Activated CD8-positive, alpha-beta memory T cell treated with anti-CD3 and anti-CD28 coated beads for 1 hour (primary cell): ENCODE measurements around the gene TMSB10.
"Not testable (repeated sequence)": the region's sequence is repeated elsewhere in the genome, so short reads cannot be mapped to it uniquely, and the experiment has no call there.

ENCODE experiments used
- DNase-seq, 2 donors: peaks; one replicate each; pipeline ENCODE4 v3.0.0-alpha.2; 2020; ENCODE audit warnings: low read depth in 1 of 2; ENCODE audit errors: extremely low read depth in 1 of 2

The TMSB10 gene

GRCh38 chr2:84905181-84906107 is at the start of gene TMSB10:
TMSB10 (plus strand) TSS chr2:84905656.
- peak; percentile 83 to 87 for DNase-seq

DNA sequence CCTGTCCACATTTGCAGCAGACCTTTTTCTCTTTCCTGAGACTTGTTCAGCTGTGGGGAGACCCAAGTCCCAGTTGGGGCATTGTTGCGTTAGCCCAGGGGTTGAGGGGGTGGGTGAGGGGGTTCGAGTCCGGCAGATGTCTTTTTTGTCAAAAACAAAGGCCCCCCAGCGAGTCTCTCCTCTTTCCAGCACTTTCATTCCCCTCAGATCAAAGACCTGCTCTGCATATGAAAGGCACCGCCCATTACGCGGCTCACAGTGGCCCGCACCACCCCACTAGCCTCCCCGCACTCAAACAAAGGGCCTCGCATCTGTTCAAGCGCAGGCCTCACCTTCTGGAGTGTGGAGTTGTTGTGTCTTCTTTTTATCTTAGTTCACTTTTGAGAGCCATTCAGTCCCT is 49.7 kb upstream of the TMSB10 start:
- DNase-seq, result no peak

DNA sequence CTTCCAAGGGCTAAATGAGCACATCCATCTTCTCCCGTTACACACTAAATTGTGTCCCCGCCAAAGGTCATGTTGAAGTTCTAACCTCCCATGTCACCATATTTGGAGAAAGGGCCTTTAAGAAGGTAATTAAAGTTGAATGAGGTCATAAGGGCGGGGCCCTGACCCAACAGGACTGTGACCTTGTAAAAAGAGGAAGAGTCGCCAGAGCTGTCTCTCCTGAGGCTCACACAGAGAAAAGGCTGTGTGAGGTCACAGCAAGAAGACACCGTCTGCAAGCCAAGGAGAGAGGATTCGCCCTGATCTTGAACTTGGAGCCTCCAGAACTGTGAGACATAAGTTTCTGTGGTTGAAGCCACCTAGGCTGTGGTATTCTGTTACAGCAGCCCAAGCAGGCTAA is 48.7 kb upstream of the TMSB10 start:
- no peak for DNase-seq

- no peak for DNase-seq
Measured at GRCh38 chr2:84857566-84857965, 47.9 kb upstream of the TMSB10 start.

DNA sequence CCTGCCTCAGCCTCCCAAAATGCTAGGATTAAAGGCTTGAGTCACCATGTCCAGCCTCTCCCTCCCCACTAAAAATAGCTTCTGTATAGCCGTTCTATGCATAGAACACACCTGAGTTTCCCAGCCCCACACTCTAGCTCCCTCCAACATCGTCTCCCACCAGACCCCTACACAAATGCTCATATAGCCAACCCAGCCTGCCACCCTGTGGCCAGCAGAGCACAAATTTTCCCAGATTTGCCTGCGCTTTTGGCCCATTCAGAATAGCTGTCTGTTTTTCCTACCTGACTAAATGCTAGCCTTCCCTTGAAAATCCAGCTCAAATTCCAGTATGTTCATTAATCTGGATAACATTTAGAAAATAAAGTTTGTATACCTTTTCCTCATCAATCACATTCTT is 47.3 kb upstream of the TMSB10 start:
- DNase-seq, result no peak

DNA sequence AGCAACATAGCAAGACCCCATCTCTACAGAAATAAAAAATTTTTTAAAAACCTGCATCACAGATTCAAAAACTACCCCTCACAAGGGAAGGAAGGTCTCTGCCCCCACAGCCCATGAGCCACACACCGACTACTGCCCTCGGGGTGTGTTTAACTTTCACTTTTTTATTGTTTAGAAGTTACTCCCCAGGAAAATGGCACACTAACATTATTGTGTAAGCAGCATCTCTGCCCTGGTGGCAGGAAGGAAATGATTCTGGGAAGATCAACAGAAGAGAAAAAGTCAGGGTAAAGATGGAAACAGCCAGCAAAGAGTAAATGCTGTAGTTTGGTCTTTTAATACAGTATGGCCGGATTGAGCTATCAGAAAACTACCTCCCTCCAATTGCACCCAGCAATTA is 46.5 kb upstream of the TMSB10 start:
- no peak for DNase-seq

GRCh38 chr2:84861539-84861938 is 43.9 kb upstream of the TMSB10 start:
- no peak for DNase-seq

GRCh38 chr2:84862006-84862405 is 43.5 kb upstream of the TMSB10 start:
- DNase-seq, result no peak

DNA sequence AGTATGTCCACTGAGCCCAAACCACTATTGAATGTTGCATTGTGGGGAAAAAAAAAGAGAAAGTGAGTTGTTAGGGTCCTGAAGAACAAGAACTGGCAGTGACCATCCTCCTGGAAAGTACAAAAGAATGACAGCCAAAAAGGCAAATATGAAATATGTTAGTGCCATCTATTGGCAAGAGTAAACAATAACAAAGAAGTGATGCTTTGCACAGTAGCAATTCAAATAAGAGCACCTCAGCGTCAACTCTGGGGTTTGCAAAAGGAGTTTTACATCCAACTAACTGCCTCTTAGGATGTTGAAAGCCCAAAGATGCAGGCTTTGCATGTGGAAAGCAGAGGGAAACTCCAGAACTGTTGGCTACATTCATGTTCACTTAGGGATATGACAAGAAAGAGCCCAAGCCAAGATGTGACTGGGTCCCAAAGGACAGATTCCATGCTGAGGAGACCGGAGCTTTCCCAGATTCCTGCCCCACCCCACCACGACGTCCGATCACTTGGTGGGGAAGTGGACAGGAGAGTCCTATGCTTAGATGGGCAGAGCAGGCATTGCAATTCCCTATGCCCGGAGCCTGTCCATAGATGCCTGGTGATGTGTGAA is 40.2 kb upstream of the TMSB10 start:
- DNase-seq, result no peak

DNA sequence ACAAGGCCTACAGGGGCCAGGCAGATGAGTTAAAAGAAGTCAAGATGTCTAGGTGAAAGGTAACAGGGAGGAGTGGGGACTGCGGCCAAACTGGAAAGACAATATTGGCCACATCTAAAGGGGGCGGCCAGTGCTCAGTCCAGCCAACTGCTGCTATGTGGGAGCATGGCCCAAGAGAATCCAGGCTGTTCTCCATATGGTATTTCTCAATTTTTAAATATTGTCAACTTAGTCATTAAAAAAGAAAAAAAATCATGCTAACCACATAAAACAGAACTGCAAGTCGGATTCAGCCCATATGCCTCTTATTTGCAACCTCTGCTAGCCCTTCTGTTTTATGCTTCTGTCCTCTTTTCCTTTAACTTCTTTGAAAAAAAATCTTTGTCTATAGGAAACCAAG is 39.3 kb upstream of the TMSB10 start:
- DNase-seq, result no peak

DNA sequence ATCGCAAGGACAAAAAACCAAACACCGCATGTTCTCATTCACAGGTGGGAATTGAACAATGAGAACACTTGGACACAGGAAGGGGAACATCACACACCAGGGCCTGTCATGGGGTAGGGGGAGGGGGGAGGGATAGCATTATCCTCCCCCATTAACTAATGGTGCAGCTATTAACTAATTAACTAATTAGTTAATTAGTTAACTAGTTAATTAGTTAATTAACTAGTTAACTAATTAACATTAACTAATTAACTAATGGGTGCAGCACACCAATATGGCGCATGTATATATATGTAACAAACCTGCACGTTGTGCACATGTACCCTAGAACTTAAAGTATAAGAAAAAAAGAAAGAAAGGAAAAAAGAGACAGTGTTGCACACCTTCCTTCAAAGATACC is 37.1 kb upstream of the TMSB10 start:
- DNase-seq, result not testable (repeated sequence)

GRCh38 chr2:84870306-84870705 is 35.1 kb upstream of the TMSB10 start:
- no peak for DNase-seq

DNA sequence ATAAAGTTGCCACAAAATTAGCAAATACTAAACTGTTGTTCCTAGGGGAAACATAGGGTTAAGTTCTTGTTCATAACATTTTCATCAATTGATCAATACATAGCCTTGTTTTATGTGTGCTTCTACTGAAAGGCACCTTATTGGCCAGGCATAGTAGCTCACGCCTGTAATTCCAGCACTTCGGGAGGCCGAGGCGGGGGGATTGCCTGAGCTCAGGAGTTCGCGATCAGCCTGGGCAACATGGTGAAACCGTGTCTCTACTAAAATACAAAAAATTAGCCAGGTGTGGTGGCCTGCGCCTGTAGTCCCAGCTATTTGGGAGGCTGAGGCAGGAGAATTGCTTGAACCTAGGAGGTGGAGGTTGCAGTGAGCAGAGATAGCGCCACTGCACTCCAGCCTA is 32.8 kb upstream of the TMSB10 start:
- not testable (repeated sequence) for DNase-seq

DNA sequence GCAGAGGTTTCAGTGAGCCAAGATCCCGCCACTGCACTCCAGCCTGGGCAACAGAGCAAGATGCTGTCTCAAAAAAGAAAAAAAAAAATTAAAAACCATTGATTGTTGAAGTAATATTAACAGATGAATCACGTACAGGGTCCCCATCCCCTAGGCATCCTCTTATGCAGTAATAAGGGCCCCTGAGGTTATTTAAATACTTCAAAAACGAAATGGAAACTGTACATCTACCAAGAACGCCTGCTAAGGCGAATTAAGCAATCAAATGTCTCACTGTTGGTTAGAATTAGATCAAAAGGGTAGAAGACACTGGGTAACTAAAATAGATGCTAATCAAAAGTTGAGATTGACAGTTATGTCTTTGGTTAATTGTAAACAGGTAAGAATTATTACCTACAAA is 32.1 kb upstream of the TMSB10 start:
- DNase-seq, result no peak

- DNase-seq, result no peak
Measured at GRCh38 chr2:84874381-84875212, 30.9 kb upstream of the TMSB10 start.

GRCh38 chr2:84875213-84875560 is 30.3 kb upstream of the TMSB10 start:
- no peak for DNase-seq

GRCh38 chr2:84875619-84876018 is 29.8 kb upstream of the TMSB10 start:
- not testable (repeated sequence) for DNase-seq

- no peak for DNase-seq
Measured at GRCh38 chr2:84876369-84876768, 29.1 kb upstream of the TMSB10 start.

- no peak for DNase-seq
Measured at GRCh38 chr2:84878459-84878858, 27.0 kb upstream of the TMSB10 start.

DNA sequence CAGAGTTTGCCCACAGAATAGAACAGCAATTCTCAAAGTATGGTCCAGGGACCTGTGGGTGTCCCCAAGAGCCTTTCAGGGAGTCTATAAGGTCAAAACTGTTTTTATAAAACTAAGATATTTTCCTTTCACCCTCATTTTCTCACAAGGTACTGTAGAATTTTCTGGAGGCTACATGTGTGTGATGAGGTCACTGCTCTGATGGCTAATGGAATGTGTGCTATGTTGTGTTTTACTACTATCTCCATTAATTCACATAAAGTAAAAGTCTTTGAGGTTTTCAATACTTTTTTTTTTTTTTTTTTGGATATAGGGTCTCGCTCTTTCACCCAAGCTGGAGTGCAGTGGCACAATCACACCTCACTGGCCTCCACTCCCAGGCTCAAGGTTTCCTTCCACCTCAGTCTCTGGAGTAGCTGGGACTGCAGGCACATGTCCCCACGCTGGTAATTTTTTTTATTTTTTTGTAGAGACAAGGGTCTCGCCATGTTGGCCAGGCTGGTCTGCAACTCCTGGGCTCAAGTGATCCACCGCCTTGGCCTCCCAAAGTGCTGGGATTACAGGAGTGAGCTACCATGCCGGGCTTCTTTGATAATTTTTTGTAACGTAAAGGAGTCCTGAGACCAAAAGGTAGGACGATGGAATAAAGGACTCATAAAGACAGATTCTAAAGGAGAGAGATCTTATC is 26.4 kb upstream of the TMSB10 start:
- DNase-seq, result no peak
